HG03175 (cell line): ENCODE results near the gene TBC1D2B.
A peak's percentile ranks its signal among the peaks of the same experiment; 100 is the strongest.

Experiments
- ATAC-seq: cut with Tn5 transposase; IDR thresholded peaks from one replicate; pipeline ENCODE4 v1.9.1; 2021; ENCODE audit warnings: mild to moderate bottlenecking, moderate library complexity; ENCODE audit not compliant: unreplicated experiment

Gene TBC1D2B

GRCh38 chr15:78037779-78038305, 39.7 kb downstream of the TBC1D2B start:
- no peak for ATAC-seq

- no peak for ATAC-seq
Observed at GRCh38 chr15:78037328-78037727, 40.2 kb downstream of the TBC1D2B start.

DNA sequence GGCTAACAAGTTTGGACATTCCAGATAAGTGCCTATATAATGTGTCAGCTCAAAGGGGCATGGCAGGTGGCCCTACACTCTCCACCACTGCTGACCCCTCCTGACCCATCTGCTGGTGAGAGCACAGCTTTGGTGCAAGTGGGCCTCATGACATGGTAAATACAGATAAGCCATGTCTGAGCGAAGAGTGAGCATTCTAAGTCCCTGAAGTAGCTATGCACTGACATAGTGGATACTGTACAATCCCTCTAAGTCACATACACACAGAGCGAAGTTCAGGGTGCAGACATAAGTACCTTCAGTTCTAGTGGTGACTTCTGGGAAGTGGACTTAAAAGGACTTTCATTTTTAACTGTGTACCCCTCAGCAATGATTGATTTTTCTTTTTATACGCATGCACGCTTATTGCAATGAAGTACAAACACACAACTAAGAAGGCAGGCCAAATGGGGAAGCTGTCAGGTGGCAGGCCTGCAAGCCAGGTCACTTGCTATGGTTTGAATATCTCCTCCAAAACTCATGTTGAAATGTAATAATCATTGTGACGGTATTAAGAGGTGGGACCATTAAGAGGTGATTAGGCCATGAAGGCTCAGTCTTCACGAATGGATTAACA, 41.5 kb downstream of the TBC1D2B start:
- no peak for ATAC-seq

DNA sequence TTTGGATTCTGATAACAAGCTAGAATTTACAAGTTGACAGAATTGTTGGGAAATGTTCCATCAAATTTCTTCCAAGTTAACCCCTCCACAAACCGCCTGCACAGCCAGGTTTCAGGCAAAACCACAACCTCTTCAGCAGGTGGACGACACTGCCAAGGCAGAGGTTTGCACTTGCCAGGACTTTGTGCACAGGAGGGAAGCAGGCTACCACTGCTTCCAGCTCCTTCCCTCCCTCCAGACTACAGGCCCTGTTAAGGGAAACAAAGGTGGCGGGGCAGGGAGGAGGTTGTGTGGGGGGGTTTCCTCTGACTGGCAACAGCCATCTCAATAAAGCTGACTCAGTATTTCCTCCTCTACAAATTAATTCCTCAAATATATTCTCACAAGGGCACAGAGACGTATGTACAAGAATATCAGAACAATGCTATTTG, 42.2 kb downstream of the TBC1D2B start:
- no peak for ATAC-seq

DNA sequence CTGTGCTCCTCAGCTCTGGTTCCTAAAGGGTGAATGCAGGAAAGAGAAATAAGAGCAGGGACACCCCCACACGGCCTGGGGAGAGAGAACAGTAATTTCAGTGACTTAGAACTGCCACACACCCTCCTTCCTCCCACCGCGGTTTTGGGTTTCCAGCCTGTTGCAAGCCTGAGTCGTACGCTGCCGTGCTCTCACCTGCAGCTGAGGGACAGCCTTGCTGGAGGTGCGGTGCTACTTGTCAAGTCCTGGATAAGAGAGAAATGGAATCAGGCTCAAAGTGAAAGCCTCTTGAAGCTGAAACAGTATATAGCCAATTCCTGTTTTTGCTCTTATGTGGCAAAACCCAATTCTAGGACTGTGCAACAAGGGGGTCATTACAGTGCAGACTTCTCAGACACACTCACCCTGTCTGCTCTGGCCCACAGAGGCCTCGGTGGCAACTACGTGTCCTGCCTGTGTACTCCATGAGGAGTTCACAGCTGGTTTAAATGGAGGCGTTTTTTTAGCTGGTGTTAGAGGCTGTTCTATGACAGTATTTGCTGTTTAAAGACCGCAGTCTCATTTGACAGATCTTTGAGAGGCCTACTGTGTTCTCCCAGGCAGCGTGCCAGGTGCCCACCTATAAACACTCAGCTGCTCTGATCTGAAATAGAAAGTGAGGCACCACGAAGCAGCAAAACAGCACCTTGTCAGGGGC, 42.9 kb downstream of the TBC1D2B start:
- ATAC-seq: peak; percentile 77

DNA sequence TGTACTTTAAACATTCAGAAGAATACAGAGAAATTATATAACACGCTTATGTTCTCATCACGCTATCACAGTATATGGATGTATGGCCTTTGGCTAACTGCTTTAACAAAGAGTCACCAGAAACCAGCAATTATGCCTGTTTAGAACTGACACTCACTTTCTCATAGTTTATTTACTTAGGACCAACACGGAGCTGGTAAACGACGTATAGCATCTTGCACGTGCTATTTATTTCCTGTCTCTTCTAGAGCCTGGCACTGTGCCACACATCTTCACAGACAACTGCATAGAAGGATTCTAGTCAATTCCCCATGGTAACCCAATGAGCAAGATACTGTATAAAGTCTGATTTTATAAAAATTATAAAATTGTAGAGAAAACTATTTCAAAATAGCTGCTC, 43.6 kb downstream of the TBC1D2B start:
- ATAC-seq: no peak

DNA sequence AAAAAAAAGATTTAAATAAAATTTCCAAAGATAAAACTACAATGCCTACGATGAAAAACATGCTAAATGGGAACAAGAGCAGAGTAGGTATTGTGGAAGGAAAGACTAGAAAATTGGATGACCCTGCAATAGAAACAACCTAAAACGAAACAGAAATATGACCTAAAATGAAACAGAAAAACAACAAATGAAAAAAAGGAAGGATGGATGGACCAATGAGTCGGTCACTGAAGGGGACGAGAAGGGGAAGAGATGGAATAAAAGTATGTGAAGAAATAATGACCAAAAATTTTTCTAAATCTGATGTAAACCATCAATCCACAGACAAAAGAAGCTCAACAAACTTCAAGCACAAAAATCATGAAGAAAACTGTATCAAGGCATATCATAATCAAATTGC, 44.8 kb downstream of the TBC1D2B start:
- no peak for ATAC-seq

DNA sequence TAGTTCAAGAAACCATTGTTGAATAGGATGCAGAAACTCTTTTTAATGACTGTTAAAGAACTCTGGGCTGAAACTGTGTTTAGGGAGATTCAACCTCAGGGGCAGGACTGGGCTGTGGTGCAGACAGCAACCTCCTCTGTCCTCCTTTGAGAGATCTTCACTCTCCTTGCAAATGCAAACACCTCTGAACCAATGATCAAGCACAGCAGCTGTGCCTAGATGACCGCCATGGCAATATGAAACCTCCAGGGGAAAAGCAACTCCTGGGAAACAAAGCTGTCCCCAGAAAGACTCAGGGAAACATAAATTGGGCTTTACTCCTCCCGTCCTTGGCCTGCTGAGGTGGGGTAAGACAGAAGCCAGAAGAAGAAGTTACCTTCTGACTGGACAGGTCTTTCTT, 52.6 kb downstream of the TBC1D2B start:
- no peak for ATAC-seq

DNA sequence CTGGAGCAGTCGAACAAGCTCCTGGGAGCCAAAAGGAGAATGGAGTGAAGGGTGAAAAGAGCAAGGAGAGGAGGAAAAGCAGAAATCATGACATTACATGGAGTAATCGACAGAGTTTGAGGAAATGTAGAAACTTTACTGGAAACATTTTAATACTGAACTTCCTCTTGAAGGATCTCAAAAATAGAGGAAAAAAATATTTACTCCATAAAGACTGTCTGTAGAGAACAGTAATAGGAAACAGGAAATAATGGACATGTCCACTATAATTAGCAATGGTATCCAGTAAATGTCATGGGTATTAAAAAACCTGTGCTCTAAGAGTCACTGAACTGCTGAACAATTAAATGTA, 53.0 kb downstream of the TBC1D2B start:
- no peak for ATAC-seq

DNA sequence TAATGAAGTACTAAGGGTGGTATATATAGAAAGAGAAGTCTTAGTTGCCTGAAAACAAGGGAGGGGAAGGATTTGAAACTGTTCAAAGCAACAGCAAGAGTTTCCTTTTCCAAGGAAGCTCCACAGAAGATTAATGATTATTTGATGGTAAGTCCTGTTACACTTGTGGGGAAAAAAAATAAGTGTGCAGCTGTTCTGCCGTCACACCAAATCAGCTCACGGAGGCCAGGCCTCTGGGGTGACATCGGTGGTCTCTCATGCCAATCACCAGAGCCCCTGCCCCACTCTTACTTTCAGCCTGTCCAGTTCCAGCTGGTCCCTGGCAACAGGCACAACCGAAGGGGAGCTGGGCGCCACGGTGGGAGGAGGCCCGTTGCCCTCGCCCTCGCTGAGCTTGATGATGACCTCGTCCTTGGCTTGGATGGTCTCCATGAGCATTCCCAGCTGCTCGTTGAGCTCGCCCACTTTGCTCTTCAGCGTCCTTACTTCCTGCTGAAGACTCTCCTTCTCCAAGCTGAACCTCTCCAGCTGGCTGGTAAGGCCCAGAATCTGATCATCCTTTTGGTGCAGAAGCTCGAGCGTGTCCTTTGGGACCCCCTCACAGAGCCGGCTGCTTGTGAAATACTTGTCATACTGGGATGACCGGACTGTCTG, 53.5 kb downstream of the TBC1D2B start:
- no peak for ATAC-seq

DNA sequence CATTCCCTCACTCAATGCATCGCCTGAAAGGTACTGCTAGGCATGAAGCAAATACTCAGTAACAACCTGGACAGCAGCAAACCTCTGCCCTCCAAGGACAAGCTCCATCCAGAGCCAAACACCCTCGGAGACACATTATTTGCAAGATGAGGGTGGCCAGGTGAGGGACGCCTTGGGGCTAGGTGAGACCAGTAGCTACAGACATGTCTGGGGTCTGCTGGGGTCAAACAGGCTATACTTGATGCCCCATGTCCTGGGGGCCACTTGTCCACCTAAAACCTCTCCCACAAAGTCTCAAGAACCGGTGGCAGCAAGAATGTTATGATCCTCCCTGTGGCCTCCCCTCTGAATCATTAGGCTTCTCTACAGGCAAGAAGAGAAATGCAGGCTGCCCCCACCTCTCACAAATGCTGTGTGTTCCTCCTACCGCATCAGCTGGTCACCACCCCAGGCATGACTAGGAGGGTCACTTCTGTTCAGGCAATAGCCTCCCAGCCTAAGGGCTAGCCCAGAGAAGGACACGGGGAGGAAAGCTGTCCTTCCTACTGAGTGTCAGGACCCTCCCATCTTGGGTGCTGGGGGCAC, 54.3 kb downstream of the TBC1D2B start:
- ATAC-seq: no peak

GRCh38 chr15:78021761-78022160, 55.8 kb downstream of the TBC1D2B start:
- no peak for ATAC-seq

GRCh38 chr15:78020007-78020406, 57.5 kb downstream of the TBC1D2B start:
- no peak for ATAC-seq

- no peak for ATAC-seq
Observed at GRCh38 chr15:78018946-78019644, 58.4 kb downstream of the TBC1D2B start.

DNA sequence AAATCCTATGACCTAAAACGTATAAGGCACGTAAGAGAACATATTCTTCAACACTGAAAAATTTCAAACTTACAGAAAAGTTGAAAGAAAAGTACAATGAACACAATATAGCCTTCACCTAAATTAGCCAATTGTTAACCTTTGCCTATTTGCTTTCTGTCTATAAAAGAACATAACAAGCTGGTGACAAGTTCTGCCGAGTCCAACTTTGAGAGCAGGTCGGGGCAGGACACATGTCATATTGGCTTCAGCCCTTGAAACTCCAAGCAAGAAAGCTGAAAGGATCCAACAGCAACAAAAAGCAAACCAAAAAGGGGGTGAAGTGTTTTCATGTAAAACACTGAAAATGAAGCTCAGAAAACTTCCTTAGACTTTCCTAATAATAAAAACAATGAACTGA, 59.1 kb downstream of the TBC1D2B start:
- no peak for ATAC-seq

GRCh38 chr15:78016860-78017259, 60.7 kb downstream of the TBC1D2B start:
- no peak for ATAC-seq

DNA sequence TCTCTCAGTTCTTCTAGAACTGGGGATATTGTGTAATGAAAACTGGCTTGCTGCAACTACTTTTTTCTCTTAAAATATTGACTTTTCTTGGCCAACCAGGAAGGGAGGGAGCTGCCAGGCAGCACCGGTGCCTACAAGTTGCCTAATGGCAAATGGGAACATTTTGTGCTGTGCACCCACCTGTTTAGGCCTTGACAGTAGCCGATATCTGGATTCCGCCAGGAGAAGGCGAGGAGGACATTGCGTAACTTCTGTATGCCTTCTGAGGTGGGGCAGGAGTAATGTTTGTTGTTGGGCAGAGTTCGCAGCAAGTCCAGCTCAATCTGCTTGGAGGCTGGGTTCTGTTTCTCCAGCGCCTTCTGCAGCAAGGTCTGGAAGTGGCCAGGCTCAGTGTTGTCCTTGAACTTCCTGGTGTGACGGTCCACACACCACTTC, 64.9 kb downstream of the TBC1D2B start:
- no peak for ATAC-seq

- no peak for ATAC-seq
Observed at GRCh38 chr15:78010067-78010466, 67.4 kb downstream of the TBC1D2B start.

DNA sequence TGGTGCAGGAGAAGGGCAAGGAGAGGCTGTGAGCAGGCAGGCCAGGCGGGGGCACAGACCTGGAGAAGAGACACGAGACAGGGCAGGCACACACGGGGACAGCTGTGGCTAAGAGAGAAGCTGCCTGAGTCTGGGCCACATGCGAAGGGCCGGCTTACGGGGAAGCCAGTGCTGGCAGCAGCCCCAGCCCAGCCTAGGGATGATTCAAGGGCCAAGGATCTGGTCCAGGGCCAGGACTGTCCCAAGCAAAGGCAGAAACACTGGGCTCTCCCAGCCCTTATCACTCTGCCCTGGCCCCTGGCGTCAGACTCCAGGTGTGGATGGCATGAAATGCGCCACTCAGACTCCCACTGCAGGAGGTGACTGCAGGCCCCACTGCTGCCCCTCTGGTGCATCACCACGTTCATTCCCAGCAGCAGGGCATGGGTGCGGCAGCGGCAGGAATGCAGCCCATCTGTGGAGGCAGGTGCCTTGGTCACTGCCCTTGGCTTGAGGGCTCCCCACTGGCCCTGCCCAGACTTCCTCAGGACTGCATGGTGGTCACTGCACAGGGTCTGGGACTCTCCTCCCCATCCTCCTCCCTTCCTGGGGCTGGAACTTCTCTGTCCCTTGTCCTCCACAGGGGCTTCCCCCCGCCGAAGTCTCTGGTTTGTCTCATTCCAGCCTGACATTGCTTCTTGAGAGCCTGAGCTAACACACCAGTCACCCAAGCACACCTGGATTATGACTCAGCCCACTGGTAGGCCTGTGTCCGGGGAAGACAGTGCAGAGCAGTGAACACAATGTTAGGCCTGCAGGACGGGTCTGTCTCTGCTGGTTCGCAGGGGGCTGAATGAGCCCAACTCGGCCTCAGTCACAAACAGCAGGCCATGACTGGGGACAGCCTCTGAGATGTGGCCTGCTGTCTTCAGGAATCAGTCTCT, 69.3 kb downstream of the TBC1D2B start:
- ATAC-seq: no peak
